Activated CD4-positive, alpha-beta T cell treated with anti-CD3 and anti-CD28 coated beads, Interleukin-2, amount 50 U/mL, for 4 hours (primary cell): ENCODE data around the gene PPM1H.

Experiments used
- DNase-seq, 2 experiments: peaks; one replicate each; pipeline ENCODE4 v3.0.0-alpha.2; 2020

The PPM1H gene

GRCh38 chr12:62631471-62632410, 303.2 kb downstream of the PPM1H start:
- DNase-seq = peak in 1 of 2 experiments; percentile 2

GRCh38 chr12:62629971-62630739, 304.8 kb downstream of the PPM1H start:
- DNase-seq = no peak

GRCh38 chr12:62629413-62629812, 305.5 kb downstream of the PPM1H start:
- no peak for DNase-seq

- DNase-seq = no peak
Measured at GRCh38 chr12:62627181-62627580, 307.8 kb downstream of the PPM1H start.

- no peak for DNase-seq
Measured at GRCh38 chr12:62625228-62625627, 309.7 kb downstream of the PPM1H start.

- DNase-seq = no peak
Measured at GRCh38 chr12:62622177-62622576, 312.8 kb downstream of the PPM1H start.

- DNase-seq = no peak
Measured at GRCh38 chr12:62621101-62621638, 313.8 kb downstream of the PPM1H start.

GRCh38 chr12:62618930-62619329, 316.0 kb downstream of the PPM1H start:
- DNase-seq = no peak

GRCh38 chr12:62618319-62618718, 316.6 kb downstream of the PPM1H start:
- DNase-seq = no peak

GRCh38 chr12:62613081-62613480, 321.9 kb downstream of the PPM1H start:
- no peak for DNase-seq

- DNase-seq = no peak
Measured at GRCh38 chr12:62606654-62607053, 328.3 kb downstream of the PPM1H start.

GRCh38 chr12:62605981-62606380, 329.0 kb downstream of the PPM1H start:
- DNase-seq = no peak

GRCh38 chr12:62604871-62605270, 330.1 kb downstream of the PPM1H start:
- DNase-seq = no peak

GRCh38 chr12:62604373-62604772, 330.6 kb downstream of the PPM1H start:
- DNase-seq = no peak

GRCh38 chr12:62603811-62604098, 331.2 kb downstream of the PPM1H start:
- DNase-seq = no peak

GRCh38 chr12:62603061-62603810, 331.7 kb downstream of the PPM1H start:
- DNase-seq = peak; percentile 67 to 72

- DNase-seq = peak; percentile 77 to 83
Measured at GRCh38 chr12:62602255-62603060, 332.5 kb downstream of the PPM1H start.

- no peak for DNase-seq
Measured at GRCh38 chr12:62601765-62602164, 333.2 kb downstream of the PPM1H start.

GRCh38 chr12:62599854-62600437, 335.0 kb downstream of the PPM1H start:
- no peak for DNase-seq

GRCh38 chr12:62598846-62599245, 336.1 kb downstream of the PPM1H start:
- no peak for DNase-seq

- no peak for DNase-seq
Measured at GRCh38 chr12:62597253-62597652, 337.7 kb downstream of the PPM1H start.
